Brain microvascular endothelial cell (primary cell): ENCODE data around the gene MR1.
A peak's percentile ranks its signal among the peaks of the same experiment; 100 is the strongest.

Experiments
- DNase-seq: peaks from one replicate; pipeline ENCODE4 v3.0.0-alpha.2; 2020
- H3K27ac ChIP-seq: fragments of 250-450 bp; sonication (Bioruptor Pico); 2 replicates; pipeline ENCODE4 v1.5.1; 2020; ENCODE audit warnings: mild to moderate bottlenecking, moderate library complexity
- H3K27me3 ChIP-seq: fragments of 250-450 bp; sonication (Bioruptor Pico); replicated peaks from 2 replicates; pipeline ENCODE4 v1.5.1; 2020; ENCODE audit warnings: mild to moderate bottlenecking
- H3K36me3 ChIP-seq: fragments of 250-450 bp; sonication (Bioruptor Pico); replicated peaks from 2 replicates; pipeline ENCODE4 v1.5.1; 2020; ENCODE audit warnings: mild to moderate bottlenecking
- H3K4me3 ChIP-seq: 2 replicates; pipeline ENCODE4 v1.5.1; 2011; ENCODE audit warnings: low read depth, mild to moderate bottlenecking, control low read depth, low read length, moderate library complexity
- in situ Hi-C: cut with HindIII; loops from 2 replicates; pipeline ENCODE4 v1.10.0; 2017; ENCODE audit warnings: low sequenced_read_pairs, low pct_ligation_motif_present
- TF ChIP-seq, protein P1 (sequence below): IDR thresholded peaks from 2 replicates; pipeline ENCODE4 v1.5.1; 2011; ENCODE audit warnings: low read depth, mild to moderate bottlenecking, moderate library complexity, low read length, control low read depth, inconsistent platforms; ENCODE audit errors: missing control alignments

Gene MR1

DNA sequence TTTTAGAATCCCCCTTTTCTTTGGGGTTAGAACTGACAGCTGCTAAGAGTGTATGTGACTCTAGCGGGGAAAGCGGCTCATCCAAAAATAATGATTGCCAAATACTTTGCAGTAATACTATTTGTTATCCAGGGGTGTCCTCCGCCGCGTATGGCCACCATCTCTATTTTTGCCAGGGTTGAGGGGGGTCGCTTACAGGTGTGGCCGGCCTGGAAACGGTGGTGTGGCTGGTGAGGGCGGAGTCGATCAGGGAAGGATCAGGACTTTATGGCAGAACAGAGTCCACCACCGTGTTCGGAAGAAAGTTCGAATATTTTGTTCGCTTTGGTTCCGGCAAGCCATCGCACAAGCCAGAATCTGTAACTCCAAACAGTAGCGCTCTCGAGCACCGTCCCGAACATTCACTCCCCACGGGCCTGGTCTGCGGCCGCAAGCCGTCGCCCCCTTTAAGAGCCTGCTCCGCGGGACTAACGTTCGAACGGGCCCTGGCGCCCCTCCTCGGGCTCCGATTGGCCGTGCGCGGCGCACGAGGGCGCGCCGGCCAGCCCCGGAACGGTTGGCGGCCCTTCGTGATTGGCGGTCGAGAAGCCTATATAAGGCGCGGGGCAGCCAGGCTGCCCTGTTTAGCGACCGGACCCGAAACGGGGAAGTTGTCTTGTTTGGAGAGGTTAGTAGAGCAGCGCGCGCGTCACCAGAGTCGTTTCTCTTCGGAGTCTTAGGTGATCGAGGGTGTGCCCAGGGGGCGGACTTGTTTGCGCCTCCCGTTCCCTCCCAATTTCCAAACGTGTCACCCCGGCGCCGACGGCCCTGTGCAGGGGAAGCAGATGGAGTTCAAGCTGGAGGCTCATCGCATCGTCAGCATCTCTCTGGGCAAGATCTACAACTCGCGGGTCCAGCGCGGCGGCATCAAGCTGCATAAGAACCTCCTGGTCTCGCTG is 54.6 kb downstream of the MR1 start, which contains the start of gene IER5:
IER5 (plus strand) TSS at position 622 of the 938 bp plus-strand sequence; CDS start at position 825, 203 bp downstream.
- in situ Hi-C loops: no loop called here

DNA sequence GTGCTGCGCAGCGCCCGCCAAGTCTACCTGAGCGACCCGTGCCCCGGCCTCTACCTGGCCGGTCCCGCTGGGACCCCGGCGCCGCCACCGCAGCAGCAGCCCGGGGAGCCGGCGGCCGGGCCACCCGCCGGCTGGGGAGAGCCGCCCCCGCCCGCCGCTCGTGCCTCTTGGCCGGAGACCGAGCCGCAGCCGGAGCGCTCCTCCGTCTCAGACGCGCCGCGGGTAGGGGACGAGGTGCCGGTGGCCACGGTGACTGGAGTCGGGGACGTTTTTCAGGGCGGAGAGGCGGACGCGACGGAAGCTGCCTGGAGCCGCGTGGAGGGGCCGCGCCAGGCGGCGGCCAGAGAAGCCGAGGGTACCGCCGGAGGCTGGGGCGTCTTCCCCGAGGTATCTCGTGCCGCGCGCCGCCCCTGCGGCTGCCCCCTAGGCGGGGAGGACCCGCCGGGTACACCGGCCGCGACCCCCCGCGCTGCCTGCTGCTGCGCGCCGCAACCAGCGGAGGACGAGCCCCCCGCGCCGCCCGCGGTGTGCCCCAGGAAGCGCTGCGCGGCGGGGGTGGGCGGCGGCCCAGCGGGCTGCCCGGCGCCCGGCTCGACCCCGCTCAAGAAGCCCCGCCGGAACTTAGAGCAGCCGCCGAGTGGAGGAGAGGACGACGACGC is 55.4 kb downstream of the MR1 start:
- Histone ChIP-seq H3K27me3 (no peaks in the 10 kb centered on the region), H3K36me3 (no peaks in the 10 kb centered on the region), H3K27ac (peak overlapping the region; percentile 51), H3K4me3 (peak overlapping the region; percentile 90)
- TF ChIP-seq, protein P1, sequence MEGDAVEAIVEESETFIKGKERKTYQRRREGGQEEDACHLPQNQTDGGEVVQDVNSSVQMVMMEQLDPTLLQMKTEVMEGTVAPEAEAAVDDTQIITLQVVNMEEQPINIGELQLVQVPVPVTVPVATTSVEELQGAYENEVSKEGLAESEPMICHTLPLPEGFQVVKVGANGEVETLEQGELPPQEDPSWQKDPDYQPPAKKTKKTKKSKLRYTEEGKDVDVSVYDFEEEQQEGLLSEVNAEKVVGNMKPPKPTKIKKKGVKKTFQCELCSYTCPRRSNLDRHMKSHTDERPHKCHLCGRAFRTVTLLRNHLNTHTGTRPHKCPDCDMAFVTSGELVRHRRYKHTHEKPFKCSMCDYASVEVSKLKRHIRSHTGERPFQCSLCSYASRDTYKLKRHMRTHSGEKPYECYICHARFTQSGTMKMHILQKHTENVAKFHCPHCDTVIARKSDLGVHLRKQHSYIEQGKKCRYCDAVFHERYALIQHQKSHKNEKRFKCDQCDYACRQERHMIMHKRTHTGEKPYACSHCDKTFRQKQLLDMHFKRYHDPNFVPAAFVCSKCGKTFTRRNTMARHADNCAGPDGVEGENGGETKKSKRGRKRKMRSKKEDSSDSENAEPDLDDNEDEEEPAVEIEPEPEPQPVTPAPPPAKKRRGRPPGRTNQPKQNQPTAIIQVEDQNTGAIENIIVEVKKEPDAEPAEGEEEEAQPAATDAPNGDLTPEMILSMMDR: no peak
- in situ Hi-C loops: no loop called here
- DNase-seq: no peak

More for the DNA sequence above, 54.6 kb downstream of the MR1 start, which contains the start of gene IER5:
- Histone ChIP-seq H3K36me3 (no peaks in the 10 kb centered on the region), H3K4me3 (peak within 1 kb of the TSS; percentile 90), H3K27ac (peak within 1 kb of the TSS; percentile 51), H3K27me3 (no peaks in the 10 kb centered on the region)
- TF ChIP-seq, protein P1: no peak
- DNase-seq: peak; percentile 91

DNA sequence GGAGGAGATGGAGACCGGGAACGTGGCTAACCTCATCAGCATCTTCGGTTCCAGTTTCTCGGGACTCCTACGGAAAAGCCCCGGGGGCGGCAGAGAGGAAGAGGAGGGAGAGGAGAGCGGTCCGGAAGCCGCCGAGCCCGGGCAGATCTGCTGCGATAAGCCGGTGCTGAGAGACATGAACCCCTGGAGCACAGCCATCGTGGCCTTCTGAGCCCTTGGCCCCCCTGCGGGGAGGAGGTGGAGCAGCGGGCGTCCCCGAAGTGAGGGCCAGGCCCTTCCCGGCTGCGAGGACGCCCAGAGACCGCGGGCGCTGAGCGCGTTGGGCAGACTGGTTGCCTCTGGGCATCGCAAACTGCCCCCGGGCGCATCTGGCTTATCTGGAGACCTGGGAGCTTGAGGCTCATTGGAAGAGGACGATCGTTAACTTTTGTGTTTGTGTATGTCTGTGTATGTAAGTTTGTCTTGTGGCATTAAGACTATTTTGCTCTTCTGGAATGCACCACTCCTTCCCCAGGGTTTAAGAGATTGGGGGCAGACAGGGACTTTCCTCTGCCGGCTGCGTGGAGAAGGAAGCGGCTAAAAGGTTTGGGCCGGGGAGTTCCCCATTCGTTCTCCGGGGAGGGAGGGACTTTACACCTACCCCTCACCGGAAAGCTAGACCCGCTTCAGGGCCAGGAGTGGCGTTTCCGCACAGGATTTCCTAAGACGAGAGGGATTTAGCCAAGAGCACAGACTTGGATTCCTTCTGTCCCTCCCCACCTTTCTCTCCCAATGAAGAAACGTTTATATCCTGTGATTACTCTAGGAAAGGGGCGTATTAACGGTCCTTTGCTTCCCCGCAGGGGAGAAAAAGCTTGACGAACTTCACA is 56.1 kb downstream of the MR1 start:
- no peak for DNase-seq
- H3K36me3 ChIP-seq: no peaks in the 10 kb centered on the region
- H3K27ac ChIP-seq: peak overlapping the region; percentile 51
- in situ Hi-C loops: no loop called here
- TF ChIP-seq, protein P1: no peak
- peak overlapping the region; percentile 90 for H3K4me3 ChIP-seq
- H3K27me3 ChIP-seq: no peaks in the 10 kb centered on the region

DNA sequence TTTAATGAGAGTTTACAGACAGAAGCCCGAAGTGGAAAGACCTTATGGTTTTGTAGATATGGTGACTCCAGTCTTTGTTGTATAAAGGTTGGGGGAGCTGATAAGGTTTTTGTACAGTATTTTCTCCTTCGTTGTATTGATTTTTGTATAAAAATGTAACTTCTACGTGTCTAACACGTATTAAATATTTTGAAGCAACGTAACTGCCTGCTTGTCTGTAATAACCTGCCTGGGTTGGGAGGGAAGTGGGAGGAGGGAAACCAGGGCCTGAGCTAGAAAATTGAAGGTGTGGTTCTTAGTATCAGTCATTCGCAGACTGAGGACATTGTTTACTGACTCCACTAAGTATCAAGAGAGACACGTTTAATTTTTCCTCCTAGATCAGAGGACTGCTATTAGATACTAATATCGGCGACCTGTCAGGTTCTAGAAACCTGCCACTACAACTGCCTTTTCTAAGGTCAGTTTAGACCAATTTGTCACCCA is 56.9 kb downstream of the MR1 start:
- Histone ChIP-seq H3K4me3 (peak overlapping the region; percentile 90), H3K27me3 (no peaks in the 10 kb centered on the region), H3K36me3 (no peaks in the 10 kb centered on the region), H3K27ac (peak overlapping the region; percentile 51)
- in situ Hi-C loops: no loop called here
- no peak for DNase-seq
- TF ChIP-seq, protein P1: no peak

DNA sequence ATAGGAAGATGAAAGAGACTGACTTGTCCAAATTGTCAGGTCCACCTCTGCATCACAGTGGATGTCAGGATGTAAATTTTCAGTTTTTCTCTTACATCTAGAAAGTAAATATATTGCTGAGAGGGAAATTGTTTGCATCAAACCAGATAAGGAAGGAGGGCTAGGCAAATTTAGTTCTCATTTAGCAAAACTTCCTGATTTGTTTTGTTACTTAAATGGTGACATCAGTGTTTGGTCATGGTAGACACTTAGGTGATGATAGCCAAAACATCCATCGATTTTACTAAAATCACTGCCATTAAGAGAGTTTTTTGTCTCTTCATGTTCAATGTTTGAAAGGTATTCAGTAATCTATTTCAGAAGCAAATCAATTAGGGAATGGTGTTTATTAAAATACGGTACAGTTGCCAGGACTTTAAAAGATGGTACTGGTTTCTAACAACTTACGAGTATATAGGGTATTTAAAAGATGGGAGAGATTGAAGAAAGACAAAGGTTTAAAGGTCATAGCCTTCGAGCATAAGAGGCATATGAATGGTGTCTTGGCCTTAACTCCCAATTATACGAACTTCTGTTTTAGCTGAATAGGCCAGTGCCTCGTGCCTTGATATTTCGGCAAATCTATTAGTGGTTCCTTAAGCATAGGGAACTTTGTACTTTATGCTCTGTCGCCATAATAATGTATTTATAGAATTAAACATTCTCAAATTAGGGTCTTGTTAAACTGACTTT is 57.7 kb downstream of the MR1 start:
- Histone ChIP-seq H3K4me3 (peak overlapping the region; percentile 90), H3K36me3 (no peaks in the 10 kb centered on the region), H3K27me3 (no peaks in the 10 kb centered on the region), H3K27ac (no peak overlapping the region)
- in situ Hi-C loops: no loop called here
- TF ChIP-seq, protein P1: no peak
- DNase-seq: no peak
